Calu3 (cell line): ENCODE measurements around the gene SLC8A2. TPM values are rescaled to one million over a fixed set of nuclear protein-coding genes. Genes with fewer than 3 reads are reported as not detected.

Experiments used
- BruUV-seq: library from RNA; stranded (reverse); fragments of 400-500 nt; replicated peaks from 2 replicates; lab custom pipeline; 2021; lab: Mats Ljungman, UMichigan
- CTCF ChIA-PET: fragments of 300-600 bp; sonication (Branson Sonifier 250); formaldehyde crosslinking; loops from one replicate; lab custom pipeline; 2022; ENCODE audit warnings: antibody characterized with exemption; lab: Charles Lee
- DNase-seq: peaks from one replicate; pipeline ENCODE4 v3.0.0; 2022
- H3K27ac Mint-ChIP-seq: one replicate; pipeline ENCODE4 v1.8.0; 2022; ENCODE audit warnings: mixed read lengths; ENCODE audit not compliant: unreplicated experiment
- H3K27me3 Mint-ChIP-seq: one replicate; pipeline ENCODE4 v1.8.0; 2022; ENCODE audit warnings: mixed read lengths; ENCODE audit not compliant: unreplicated experiment
- H3K36me3 Mint-ChIP-seq: one replicate; pipeline ENCODE4 v1.8.0; 2022; ENCODE audit warnings: mild to moderate bottlenecking, moderate library complexity, mixed read lengths; ENCODE audit not compliant: insufficient read depth, unreplicated experiment
- H3K4me1 Mint-ChIP-seq: one replicate; pipeline ENCODE4 v1.8.0; 2022; ENCODE audit warnings: mild to moderate bottlenecking, low read depth, mixed read lengths; ENCODE audit not compliant: unreplicated experiment
- H3K4me3 Mint-ChIP-seq: one replicate; pipeline ENCODE4 v1.8.0; 2022; ENCODE audit warnings: mild to moderate bottlenecking, low read depth, moderate library complexity, mixed read lengths; ENCODE audit not compliant: unreplicated experiment
- H3K9me3 Mint-ChIP-seq: one replicate; pipeline ENCODE4 v1.8.0; 2022; ENCODE audit warnings: low read depth, mixed read lengths; ENCODE audit not compliant: unreplicated experiment
- intact Hi-C: fragments of 100-400 bp; cut with micrococcal nuclease; formaldehyde crosslinking; loops from one replicate; pipeline ENCODE4 v1.10.0; 2022; ENCODE audit not compliant: unreplicated experiment
- total RNA-seq: library from RNA; stranded (reverse); gene quantifications from 2 replicates; pipeline ENCODE4 v1.2.3, GENCODE V29; 2022
- TF ChIP-seq, protein P1 (sequence below): fragments of 200-600 bp; IDR thresholded peaks from one replicate; pipeline ENCODE4 v1.8.0; 2022; ENCODE audit warnings: antibody characterized with exemption; ENCODE audit not compliant: unreplicated experiment

SLC8A2 gene
- total RNA-seq, 1 experiment from 2014 or later = 0.33 TPM

DNA sequence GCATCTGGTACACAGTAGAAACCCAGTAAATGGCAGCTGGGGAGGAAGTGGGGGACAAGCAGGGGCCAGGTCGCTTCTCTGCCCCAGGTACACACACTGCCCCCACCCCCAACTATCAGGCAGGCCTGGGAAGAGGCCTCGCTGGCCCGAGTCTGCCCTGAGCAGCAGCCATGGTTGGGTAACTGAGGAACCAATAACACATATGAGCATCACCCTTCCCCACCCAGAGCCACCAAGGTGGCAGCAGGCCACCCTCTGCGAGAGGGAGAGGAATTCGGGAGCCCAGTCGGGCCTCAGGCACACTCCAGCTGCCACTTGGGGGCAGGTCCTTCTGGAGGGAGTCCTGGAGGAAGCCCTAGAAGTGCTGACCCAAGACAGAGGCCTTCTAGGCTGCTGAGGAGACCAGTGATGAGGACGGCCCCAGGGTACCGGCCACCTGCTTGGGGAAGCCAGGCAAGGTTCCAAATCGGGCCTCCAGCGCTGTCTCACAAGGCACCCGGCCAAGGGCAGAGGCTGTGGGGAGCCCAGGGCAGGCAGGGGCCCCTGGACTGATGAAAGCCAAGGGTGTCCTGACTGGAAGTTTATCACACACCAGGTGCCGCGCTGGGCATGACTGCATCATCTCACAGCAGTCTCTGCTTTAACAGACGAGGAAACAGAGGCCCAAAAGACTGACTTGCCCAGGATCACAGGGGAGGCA is 26.3 kb upstream of the SLC8A2 start:
- intact Hi-C loops = no loop called here
- H3K4me3 Mint-ChIP-seq = no peak overlapping the region
- CTCF ChIA-PET = no interaction called here
- H3K27me3 Mint-ChIP-seq = no peaks in the 10 kb centered on the region
- TF ChIP-seq, protein P1, sequence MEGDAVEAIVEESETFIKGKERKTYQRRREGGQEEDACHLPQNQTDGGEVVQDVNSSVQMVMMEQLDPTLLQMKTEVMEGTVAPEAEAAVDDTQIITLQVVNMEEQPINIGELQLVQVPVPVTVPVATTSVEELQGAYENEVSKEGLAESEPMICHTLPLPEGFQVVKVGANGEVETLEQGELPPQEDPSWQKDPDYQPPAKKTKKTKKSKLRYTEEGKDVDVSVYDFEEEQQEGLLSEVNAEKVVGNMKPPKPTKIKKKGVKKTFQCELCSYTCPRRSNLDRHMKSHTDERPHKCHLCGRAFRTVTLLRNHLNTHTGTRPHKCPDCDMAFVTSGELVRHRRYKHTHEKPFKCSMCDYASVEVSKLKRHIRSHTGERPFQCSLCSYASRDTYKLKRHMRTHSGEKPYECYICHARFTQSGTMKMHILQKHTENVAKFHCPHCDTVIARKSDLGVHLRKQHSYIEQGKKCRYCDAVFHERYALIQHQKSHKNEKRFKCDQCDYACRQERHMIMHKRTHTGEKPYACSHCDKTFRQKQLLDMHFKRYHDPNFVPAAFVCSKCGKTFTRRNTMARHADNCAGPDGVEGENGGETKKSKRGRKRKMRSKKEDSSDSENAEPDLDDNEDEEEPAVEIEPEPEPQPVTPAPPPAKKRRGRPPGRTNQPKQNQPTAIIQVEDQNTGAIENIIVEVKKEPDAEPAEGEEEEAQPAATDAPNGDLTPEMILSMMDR = no peak
- DNase-seq = no peak
- no peaks in the 10 kb centered on the region for H3K4me1 Mint-ChIP-seq
- H3K36me3 Mint-ChIP-seq = peaks cover 25% of the 10 kb centered on the region
- H3K9me3 Mint-ChIP-seq = no peaks in the 10 kb centered on the region
- no peak overlapping the region for H3K27ac Mint-ChIP-seq
- BruUV-seq = no TSS peak

DNA sequence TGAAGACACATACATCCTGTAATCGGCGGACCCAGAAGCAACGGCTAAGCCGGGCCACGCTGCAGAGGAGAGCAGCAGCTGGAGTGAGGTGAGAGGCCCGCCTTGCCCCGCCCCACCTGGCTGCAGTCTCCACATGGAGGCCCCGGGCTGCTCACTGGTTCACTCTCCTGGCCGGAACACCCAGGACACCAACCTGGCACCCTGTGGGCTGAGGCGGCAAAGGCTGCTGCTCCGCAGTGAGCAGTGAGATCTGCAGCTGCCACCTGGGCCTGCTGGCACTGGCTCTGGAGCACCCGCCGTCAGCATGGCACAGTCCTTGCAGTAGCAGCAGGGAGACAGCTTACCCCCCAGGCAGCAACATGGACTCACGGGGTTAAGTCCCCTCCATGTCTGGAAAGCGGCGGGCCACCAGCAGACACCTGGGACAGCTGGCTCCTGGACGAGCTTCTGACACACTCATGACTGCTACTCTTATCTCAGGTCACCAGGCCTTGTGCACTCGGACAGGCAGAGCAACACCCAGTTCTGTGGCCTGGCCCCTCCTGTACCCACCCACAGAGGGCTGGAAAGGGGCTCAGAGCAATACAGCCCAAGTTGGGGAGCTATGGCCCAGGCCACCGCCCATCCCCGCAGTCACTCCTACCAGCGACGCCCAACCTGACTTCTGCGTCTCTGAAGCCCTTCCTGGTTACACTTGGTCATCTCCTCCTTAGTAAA is 25.5 kb upstream of the SLC8A2 start:
- H3K36me3 Mint-ChIP-seq = peaks cover 26% of the 10 kb centered on the region
- CTCF ChIA-PET = no interaction called here
- TF ChIP-seq, protein P1 = no peak
- no peaks in the 10 kb centered on the region for H3K9me3 Mint-ChIP-seq
- DNase-seq = no peak
- no TSS peak for BruUV-seq
- H3K27me3 Mint-ChIP-seq = no peaks in the 10 kb centered on the region
- H3K4me3 Mint-ChIP-seq = no peak overlapping the region
- no peaks in the 10 kb centered on the region for H3K4me1 Mint-ChIP-seq
- no peak overlapping the region for H3K27ac Mint-ChIP-seq
- intact Hi-C loops = no loop called here

DNA sequence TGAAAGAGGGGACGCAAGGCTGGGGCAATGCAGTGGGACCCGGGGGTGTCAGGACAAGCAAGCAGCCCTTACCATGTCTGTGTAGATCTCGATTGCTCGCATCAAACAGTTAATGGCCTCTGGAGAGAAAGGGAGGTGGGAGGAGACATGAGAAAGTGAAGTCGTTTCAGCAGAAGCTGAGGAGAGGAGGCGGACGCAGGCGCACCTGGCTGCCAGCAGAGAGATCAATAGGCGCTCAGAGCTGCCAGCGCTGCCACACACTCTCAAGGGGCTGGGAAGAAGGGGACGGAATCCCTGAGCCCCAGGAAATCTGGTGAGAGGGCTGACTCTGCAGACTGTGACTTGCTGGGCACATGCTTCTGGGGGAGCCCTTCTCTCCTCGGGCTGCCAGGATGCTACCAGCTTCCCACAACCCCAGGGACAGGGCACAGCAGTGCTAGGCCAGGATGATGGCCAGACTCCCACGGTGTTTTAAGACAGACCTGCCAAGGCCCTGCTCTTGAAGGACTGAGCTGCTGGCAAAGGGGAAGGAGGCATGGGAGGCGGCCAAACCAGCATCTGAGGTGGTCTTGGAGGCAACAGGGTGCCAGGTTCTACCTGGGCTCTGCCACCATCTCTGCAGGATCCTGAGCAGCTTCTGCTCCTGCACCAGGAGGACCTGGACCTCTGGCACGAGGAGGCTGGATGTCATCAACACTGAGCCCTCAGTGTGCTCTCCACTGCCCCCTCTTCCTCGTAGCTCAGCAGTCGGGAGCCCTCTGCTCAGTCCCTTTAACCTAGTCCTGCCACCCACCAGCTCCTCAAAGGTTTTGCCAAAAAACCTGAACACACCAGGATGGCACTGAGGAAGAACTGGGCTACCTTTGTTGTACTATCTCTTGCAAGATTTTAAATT is 24.0 kb upstream of the SLC8A2 start:
- H3K27ac Mint-ChIP-seq = peak overlapping the region; percentile 20
- TF ChIP-seq, protein P1 = no peak
- H3K36me3 Mint-ChIP-seq = peaks cover 41% of the 10 kb centered on the region
- CTCF ChIA-PET = interaction anchor here (0.5 kb wide), 1 partner anchor 1852 kb away, joined by 8 read pairs; no protein-coding TSS in a partner anchor
- no TSS peak for BruUV-seq
- DNase-seq = no peak
- H3K9me3 Mint-ChIP-seq = no peaks in the 10 kb centered on the region
- no peak overlapping the region for H3K4me3 Mint-ChIP-seq
- intact Hi-C loops = no loop called here
- no peaks in the 10 kb centered on the region for H3K27me3 Mint-ChIP-seq
- no peaks in the 10 kb centered on the region for H3K4me1 Mint-ChIP-seq

DNA sequence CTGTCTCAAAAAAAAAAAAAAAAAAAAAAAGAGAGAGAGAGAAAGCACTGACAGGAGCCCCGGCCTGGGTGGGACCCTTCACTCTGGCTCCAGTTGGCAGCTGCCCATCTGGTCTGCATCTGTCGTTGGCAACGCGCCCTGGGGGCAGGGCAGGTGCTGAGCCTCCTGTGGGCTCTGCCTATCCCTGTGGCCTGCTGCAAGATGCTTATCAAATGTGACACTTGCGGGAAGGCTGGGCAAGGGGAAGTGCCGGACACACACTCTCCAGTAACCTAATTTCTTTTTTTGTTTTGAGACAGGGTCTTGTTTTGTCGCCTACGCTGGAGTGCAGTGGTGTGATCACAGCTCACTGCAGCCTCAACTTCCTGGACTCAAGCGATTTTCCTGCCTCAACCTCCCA is 23.0 kb upstream of the SLC8A2 start:
- intact Hi-C loops = no loop called here
- no TSS peak for BruUV-seq
- no peak overlapping the region for H3K4me3 Mint-ChIP-seq

More for the DNA sequence above, 23.0 kb upstream of the SLC8A2 start:
- Mint-ChIP-seq H3K36me3 (peaks cover 50% of the 10 kb centered on the region), H3K9me3 (no peaks in the 10 kb centered on the region), H3K4me1 (no peaks in the 10 kb centered on the region), H3K27ac (no peak overlapping the region), H3K27me3 (no peaks in the 10 kb centered on the region)
- DNase-seq = no peak
- CTCF ChIA-PET = interaction anchor here (0.6 kb wide), 1 partner anchor 160 kb away, joined by 3 read pairs; no protein-coding TSS in a partner anchor
- TF ChIP-seq, protein P1 = no peak
